ENCODE measurements around the gene PXN. TPM values are rescaled to one million over a fixed set of nuclear protein-coding genes. Genes with fewer than 3 reads are reported as not detected.

The PXN gene
- total and polyA plus RNA-seq, 2 of the 13 experiments (the other 11 are each of a cell fraction or from before 2014, with no cell fraction given): 13.6 to 14.2 TPM

DNA sequence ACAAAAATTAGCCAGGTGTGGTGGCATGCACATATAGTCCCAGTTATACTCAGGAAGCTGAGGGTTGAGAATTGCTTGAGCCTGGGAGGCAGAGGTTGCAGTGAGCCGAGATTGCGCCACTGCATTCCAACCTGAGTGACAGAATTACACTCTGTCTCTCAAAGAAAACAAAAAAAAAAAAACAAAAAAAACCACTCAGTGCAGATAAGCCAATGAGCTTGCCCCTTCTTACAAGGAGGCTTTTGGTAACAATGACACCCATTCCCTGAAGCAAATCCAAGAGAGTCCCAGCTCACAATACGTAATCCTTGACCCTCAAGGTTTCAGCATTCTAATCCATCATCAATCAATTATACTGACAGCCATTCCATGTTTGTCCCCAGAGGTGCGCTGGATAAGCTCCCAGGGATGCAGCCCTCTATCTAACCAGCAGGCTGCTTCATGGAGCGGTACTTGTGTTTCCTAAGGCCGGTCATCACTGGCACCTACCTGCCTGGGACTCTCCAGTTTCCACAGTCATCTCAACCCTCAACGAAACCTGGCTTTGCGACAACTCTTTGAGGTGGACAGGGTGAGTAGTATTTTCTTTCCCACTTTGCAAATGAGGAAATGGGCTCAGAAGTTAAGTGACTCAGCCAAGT is 83.4 kb downstream of the PXN start (continued):
- TF ChIP-seq ZNF614 (CRISPR knock-in tag; IDR thresholded peaks at IDR 0.05; ENCODE audit: borderline replicate concordance) (0 out of 2 replicates have a peak, but pooled peaks have one; percentile 18), ETV5 (CRISPR knock-in tag; IDR thresholded peaks at IDR 0.05; ENCODE audit: borderline replicate concordance) (no peak), FLYWCH1 (CRISPR knock-in tag; IDR thresholded peaks at IDR 0.05) (no peak), ZNF816 (CRISPR knock-in tag; IDR thresholded peaks at IDR 0.05; ENCODE audit: borderline replicate concordance) (peak; percentile 26; the same call in 1 of the 2 replicates), KLF12 (CRISPR knock-in tag; IDR thresholded peaks at IDR 0.05; ENCODE audit: borderline replicate concordance) (no peak), STAG1 (CRISPR knock-in tag; IDR thresholded peaks at IDR 0.05) (no peak), HOXA3 (CRISPR knock-in tag; IDR thresholded peaks at IDR 0.05) (peak; percentile 49; the same call in 1 of the 2 replicates), MEIS1 (CRISPR knock-in tag; IDR thresholded peaks at IDR 0.05; ENCODE audit: borderline replicate concordance) (0 out of 2 replicates have a peak, but pooled peaks have one; percentile 61), NFYC (CRISPR knock-in tag; IDR thresholded peaks at IDR 0.05) (peak; percentile 55; the same call in 1 of the 2 replicates), EEA1 (CRISPR knock-in tag; IDR thresholded peaks at IDR 0.05; ENCODE audit: borderline replicate concordance) (no peak), ZBTB8A (CRISPR knock-in tag; IDR thresholded peaks at IDR 0.05; ENCODE audit: borderline replicate concordance, low read depth) (no peak), ZNF605 (CRISPR knock-in tag; IDR thresholded peaks at IDR 0.05) (no peak), SRSF1 (optimal IDR thresholded peaks at IDR 0.05; ENCODE audit: low read depth, low read length) (no peak), ISX (CRISPR knock-in tag; conservative IDR thresholded peaks at IDR 0.05) (no peak)
- TF ChIP-seq, protein P1, sequence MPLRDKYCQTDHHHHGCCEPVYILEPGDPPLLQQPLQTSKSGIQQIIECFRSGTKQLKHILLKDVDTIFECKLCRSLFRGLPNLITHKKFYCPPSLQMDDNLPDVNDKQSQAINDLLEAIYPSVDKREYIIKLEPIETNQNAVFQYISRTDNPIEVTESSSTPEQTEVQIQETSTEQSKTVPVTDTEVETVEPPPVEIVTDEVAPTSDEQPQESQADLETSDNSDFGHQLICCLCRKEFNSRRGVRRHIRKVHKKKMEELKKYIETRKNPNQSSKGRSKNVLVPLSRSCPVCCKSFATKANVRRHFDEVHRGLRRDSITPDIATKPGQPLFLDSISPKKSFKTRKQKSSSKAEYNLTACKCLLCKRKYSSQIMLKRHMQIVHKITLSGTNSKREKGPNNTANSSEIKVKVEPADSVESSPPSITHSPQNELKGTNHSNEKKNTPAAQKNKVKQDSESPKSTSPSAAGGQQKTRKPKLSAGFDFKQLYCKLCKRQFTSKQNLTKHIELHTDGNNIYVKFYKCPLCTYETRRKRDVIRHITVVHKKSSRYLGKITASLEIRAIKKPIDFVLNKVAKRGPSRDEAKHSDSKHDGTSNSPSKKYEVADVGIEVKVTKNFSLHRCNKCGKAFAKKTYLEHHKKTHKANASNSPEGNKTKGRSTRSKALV (CRISPR knock-in tag; IDR thresholded peaks at IDR 0.05): no peak
- TF ChIP-seq, protein P2, sequence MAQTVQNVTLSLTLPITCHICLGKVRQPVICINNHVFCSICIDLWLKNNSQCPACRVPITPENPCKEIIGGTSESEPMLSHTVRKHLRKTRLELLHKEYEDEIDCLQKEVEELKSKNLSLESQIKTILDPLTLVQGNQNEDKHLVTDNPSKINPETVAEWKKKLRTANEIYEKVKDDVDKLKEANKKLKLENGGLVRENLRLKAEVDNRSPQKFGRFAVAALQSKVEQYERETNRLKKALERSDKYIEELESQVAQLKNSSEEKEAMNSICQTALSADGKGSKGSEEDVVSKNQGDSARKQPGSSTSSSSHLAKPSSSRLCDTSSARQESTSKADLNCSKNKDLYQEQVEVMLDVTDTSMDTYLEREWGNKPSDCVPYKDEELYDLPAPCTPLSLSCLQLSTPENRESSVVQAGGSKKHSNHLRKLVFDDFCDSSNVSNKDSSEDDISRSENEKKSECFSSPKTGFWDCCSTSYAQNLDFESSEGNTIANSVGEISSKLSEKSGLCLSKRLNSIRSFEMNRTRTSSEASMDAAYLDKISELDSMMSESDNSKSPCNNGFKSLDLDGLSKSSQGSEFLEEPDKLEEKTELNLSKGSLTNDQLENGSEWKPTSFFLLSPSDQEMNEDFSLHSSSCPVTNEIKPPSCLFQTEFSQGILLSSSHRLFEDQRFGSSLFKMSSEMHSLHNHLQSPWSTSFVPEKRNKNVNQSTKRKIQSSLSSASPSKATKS (CRISPR knock-in tag; IDR thresholded peaks at IDR 0.05): no peak
- TF ChIP-seq, protein P3, sequence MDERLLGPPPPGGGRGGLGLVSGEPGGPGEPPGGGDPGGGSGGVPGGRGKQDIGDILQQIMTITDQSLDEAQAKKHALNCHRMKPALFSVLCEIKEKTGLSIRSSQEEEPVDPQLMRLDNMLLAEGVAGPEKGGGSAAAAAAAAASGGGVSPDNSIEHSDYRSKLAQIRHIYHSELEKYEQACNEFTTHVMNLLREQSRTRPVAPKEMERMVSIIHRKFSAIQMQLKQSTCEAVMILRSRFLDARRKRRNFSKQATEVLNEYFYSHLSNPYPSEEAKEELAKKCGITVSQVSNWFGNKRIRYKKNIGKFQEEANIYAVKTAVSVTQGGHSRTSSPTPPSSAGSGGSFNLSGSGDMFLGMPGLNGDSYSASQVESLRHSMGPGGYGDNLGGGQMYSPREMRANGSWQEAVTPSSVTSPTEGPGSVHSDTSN (CRISPR knock-in tag; IDR thresholded peaks at IDR 0.05): peak; percentile 55
- TF ChIP-seq, protein P4, sequence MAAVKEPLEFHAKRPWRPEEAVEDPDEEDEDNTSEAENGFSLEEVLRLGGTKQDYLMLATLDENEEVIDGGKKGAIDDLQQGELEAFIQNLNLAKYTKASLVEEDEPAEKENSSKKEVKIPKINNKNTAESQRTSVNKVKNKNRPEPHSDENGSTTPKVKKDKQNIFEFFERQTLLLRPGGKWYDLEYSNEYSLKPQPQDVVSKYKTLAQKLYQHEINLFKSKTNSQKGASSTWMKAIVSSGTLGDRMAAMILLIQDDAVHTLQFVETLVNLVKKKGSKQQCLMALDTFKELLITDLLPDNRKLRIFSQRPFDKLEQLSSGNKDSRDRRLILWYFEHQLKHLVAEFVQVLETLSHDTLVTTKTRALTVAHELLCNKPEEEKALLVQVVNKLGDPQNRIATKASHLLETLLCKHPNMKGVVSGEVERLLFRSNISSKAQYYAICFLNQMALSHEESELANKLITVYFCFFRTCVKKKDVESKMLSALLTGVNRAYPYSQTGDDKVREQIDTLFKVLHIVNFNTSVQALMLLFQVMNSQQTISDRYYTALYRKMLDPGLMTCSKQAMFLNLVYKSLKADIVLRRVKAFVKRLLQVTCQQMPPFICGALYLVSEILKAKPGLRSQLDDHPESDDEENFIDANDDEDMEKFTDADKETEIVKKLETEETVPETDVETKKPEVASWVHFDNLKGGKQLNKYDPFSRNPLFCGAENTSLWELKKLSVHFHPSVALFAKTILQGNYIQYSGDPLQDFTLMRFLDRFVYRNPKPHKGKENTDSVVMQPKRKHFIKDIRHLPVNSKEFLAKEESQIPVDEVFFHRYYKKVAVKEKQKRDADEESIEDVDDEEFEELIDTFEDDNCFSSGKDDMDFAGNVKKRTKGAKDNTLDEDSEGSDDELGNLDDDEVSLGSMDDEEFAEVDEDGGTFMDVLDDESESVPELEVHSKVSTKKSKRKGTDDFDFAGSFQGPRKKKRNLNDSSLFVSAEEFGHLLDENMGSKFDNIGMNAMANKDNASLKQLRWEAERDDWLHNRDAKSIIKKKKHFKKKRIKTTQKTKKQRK (IDR thresholded peaks at IDR 0.05; ENCODE audit: low read length): no peak

Measured in HepG2 (cell line).